HepG2 (cell line): Measurements from ENCODE around the gene FBP1. TPM values are rescaled to one million over a fixed set of nuclear protein-coding genes. Genes with fewer than 3 reads are reported as not detected.

Experiments used
- ATAC-seq: fragments of 200-7000 bp; cut with Tn5 transposase; 3 replicates; pipeline ENCODE4 v1.9.1; 2020; ENCODE audit warnings: mild to moderate bottlenecking, moderate library complexity
- BruUV-seq: library from RNA; stranded (reverse); fragments of 400-500 nt; replicated peaks from 2 replicates; lab custom pipeline; 2021; lab: Mats Ljungman, UMichigan
- CTCF ChIA-PET: fragments of 300-600 bp; formaldehyde crosslinking; extraction: SDS; loops from one replicate; lab custom pipeline; 2021; ENCODE audit warnings: low total read pairs, inconsistent platforms, low intra/inter-chr PET ratio; lab: Yijun Ruan, JAX
- POLR2A ChIA-PET: fragments of 350-600 bp; sonication (Branson Sonifier 250); formaldehyde crosslinking; loops from one replicate; lab custom pipeline; 2020; ENCODE audit warnings: antibody characterized with exemption, inconsistent platforms; lab: Yijun Ruan, JAX
- DNase-seq: peaks from one replicate; pipeline ENCODE4 v3.0.0-alpha.2; 2015; ENCODE audit warnings: low spot score
- FAIRE-seq: peaks from 3 replicates; lab custom pipeline; 2011; peaks lifted over from hg19 to GRCh38; lab: Jason Lieb, UNC
- H2AFZ ChIP-seq: one replicate; pipeline ENCODE4 v1.6.1; 2011; ENCODE audit warnings: low read length, inconsistent platforms
- H3K27ac ChIP-seq: fragments of 300-600 bp; 3 replicates; pipeline ENCODE4 v1.8.0; 2011; ENCODE audit warnings: mixed run types, mild to moderate bottlenecking, mixed read lengths, low read length, inconsistent platforms; ENCODE audit not compliant: insufficient read depth; ENCODE audit errors: extremely low read length
- H3K27me3 ChIP-seq, 2 experiments: fragments of 200-600 bp in 1 of 2; 2 replicates in 1 of 2; 3 replicates in 1 of 2; pipeline versions ENCODE4 v1.6.0 to v1.8.0; 2011; ENCODE audit warnings: low read length in 2 of 2, mild to moderate bottlenecking in 2 of 2, moderate library complexity in 2 of 2, inconsistent platforms in 1 of 2; ENCODE audit not compliant: insufficient read depth in 2 of 2, control insufficient read depth in 1 of 2
- H3K36me3 ChIP-seq, 2 experiments: fragments of 200-600 bp in 1 of 2; replicated peaks in 1 of 2; 2 replicates in 1 of 2; 3 replicates in 1 of 2; pipeline versions ENCODE4 v1.5.1 to v1.8.0; 2011; ENCODE audit warnings: low read length in 2 of 2, inconsistent platforms in 1 of 2; ENCODE audit not compliant: insufficient read depth in 2 of 2, control insufficient read depth in 1 of 2
- H3K4me1 ChIP-seq: 2 replicates; pipeline ENCODE4 v1.5.1; 2012; ENCODE audit warnings: low read length, inconsistent platforms; ENCODE audit not compliant: insufficient read depth
- H3K4me2 ChIP-seq: 2 replicates; pipeline ENCODE4 v1.6.0; 2011; ENCODE audit warnings: low read depth, low read length, inconsistent platforms
- H3K4me3 ChIP-seq, 3 experiments: fragments of 200-600 bp in 1 of 3; sonication (generic), shearing (Covaris generic) in 1 of 3; replicated peaks in 1 of 3; 2 replicates each; pipeline ENCODE4 v1.5.1; 2011 to 2016; ENCODE audit warnings: low read length in 3 of 3, inconsistent platforms in 2 of 3, low read depth in 2 of 3, mild to moderate bottlenecking in 2 of 3, control low read depth in 1 of 3, mixed read lengths in 1 of 3; ENCODE audit not compliant: insufficient read depth in 1 of 3
- H3K79me2 ChIP-seq: one replicate; pipeline ENCODE4 v1.6.1; 2011; ENCODE audit warnings: low read length, inconsistent platforms; ENCODE audit not compliant: insufficient read depth
- H3K9ac ChIP-seq: 2 replicates; pipeline ENCODE4 v1.6.0; 2011; ENCODE audit warnings: mild to moderate bottlenecking, low read depth, low read length, inconsistent platforms; ENCODE audit not compliant: insufficient read depth
- H3K9me3 ChIP-seq: 2 replicates; pipeline ENCODE4 v1.5.1; 2012; ENCODE audit warnings: mild to moderate bottlenecking, low read length
- H4K20me1 ChIP-seq: 2 replicates; pipeline ENCODE4 v1.6.0; 2011; ENCODE audit warnings: inconsistent platforms, mild to moderate bottlenecking, low read length, moderate library complexity; ENCODE audit not compliant: insufficient read depth
- ESRRA ChIP-seq: sonication (generic); formaldehyde crosslinking; IDR thresholded peaks from 2 replicates; pipeline ENCODE4 v1.5.1; 2020; ENCODE audit warnings: mild to moderate bottlenecking, low read depth, missing genetic modification reagents
- RBAK ChIP-seq: sonication (generic); formaldehyde crosslinking; IDR thresholded peaks from 2 replicates; pipeline ENCODE4 v1.5.1; 2020; ENCODE audit warnings: mild to moderate bottlenecking, missing genetic modification reagents
- SAFB2 ChIP-seq: sonication (generic); formaldehyde crosslinking; IDR thresholded peaks from 2 replicates; pipeline ENCODE4 v1.5.1; 2020; ENCODE audit warnings: missing genetic modification reagents, low read depth, mild to moderate bottlenecking, borderline replicate concordance
- SNAI1 ChIP-seq: sonication (generic); formaldehyde crosslinking; IDR thresholded peaks from 2 replicates; pipeline ENCODE4 v1.5.0; 2020; ENCODE audit warnings: mild to moderate bottlenecking, missing genetic modification reagents, borderline replicate concordance
- SP5 ChIP-seq: IDR thresholded peaks from 2 replicates; pipeline ENCODE4 v1.6.1; 2016; ENCODE audit warnings: low read depth, borderline replicate concordance
- STAG1 ChIP-seq: sonication (generic); formaldehyde crosslinking; IDR thresholded peaks from 2 replicates; pipeline ENCODE4 v1.4.0; 2020; ENCODE audit warnings: missing genetic modification reagents
- ZBTB20 ChIP-seq: sonication (generic); formaldehyde crosslinking; IDR thresholded peaks from 2 replicates; pipeline ENCODE4 v1.8.1; 2023; ENCODE audit warnings: missing genetic modification reagents, low read depth, mild to moderate bottlenecking, borderline replicate concordance
- ZFX ChIP-seq: sonication (generic); formaldehyde crosslinking; IDR thresholded peaks from 2 replicates; pipeline ENCODE4 v1.4.0; 2020; ENCODE audit warnings: mild to moderate bottlenecking, low read depth, missing genetic modification reagents, moderate library complexity
- ZNF160 ChIP-seq: sonication (generic); formaldehyde crosslinking; IDR thresholded peaks from 2 replicates; pipeline ENCODE4 v1.8.0; 2022; ENCODE audit warnings: mild to moderate bottlenecking, inconsistent platforms, missing genetic modification reagents
- ZNF256 ChIP-seq: sonication (generic); formaldehyde crosslinking; conservative IDR thresholded peaks from 2 replicates; pipeline ENCODE4 v1.4.0; 2020; ENCODE audit warnings: missing genetic modification reagents
- ZNF326 ChIP-seq: sonication (generic); formaldehyde crosslinking; IDR thresholded peaks from 2 replicates; pipeline ENCODE4 v1.4.0; 2020; ENCODE audit warnings: missing genetic modification reagents, borderline replicate concordance
- ZNF335 ChIP-seq: sonication (generic); formaldehyde crosslinking; IDR thresholded peaks from 2 replicates; pipeline ENCODE4 v1.4.0; 2020; ENCODE audit warnings: missing genetic modification reagents
- ZNF44 ChIP-seq: sonication (generic); formaldehyde crosslinking; IDR thresholded peaks from 2 replicates; pipeline ENCODE4 v1.5.1; 2020; ENCODE audit warnings: mild to moderate bottlenecking, missing genetic modification reagents
- ZNF451 ChIP-seq: sonication (generic); formaldehyde crosslinking; IDR thresholded peaks from 2 replicates; pipeline ENCODE4 v1.5.0; 2020; ENCODE audit warnings: mild to moderate bottlenecking, missing genetic modification reagents
- ZNF580 ChIP-seq: IDR thresholded peaks from 2 replicates; pipeline ENCODE4 v1.6.1; 2016; ENCODE audit warnings: low read depth, borderline replicate concordance
- ZNF605 ChIP-seq: sonication (generic); formaldehyde crosslinking; IDR thresholded peaks from 2 replicates; pipeline ENCODE4 v1.8.0; 2022; ENCODE audit warnings: mild to moderate bottlenecking, missing genetic modification reagents
- ZNF660 ChIP-seq: sonication (generic); formaldehyde crosslinking; IDR thresholded peaks from 2 replicates; pipeline ENCODE4 v1.5.1; 2020; ENCODE audit warnings: mild to moderate bottlenecking, low read depth, missing genetic modification reagents, borderline replicate concordance
- ZSCAN29 ChIP-seq: sonication (generic); formaldehyde crosslinking; conservative IDR thresholded peaks from 2 replicates; pipeline ENCODE4 v1.4.0; 2020; ENCODE audit warnings: mild to moderate bottlenecking, missing genetic modification reagents
- WGBS: methylation state at CpG from one replicate; pipeline ENCODE4 v1.1.6; 2017; ENCODE audit warnings: low lambda C conversion rate; 5-methylcytosine and 5-hydroxymethylcytosine counted together
- in situ Hi-C: cut with HindIII; loops from 2 replicates; pipeline ENCODE4 v1.10.0; 2017; ENCODE audit warnings: low pct_unique_long_range_greater_than_20kb; ENCODE audit not compliant: extremely low pct_ligation_motif_present
- intact Hi-C: fragments of 100-400 bp; cut with micrococcal nuclease; formaldehyde crosslinking; loops from one replicate; pipeline ENCODE4 v1.10.0; 2022; ENCODE audit not compliant: unreplicated experiment
- polyA plus RNA-seq, 8 experiments: library from polyadenylated mRNA; depleted of rRNA in 3 of 8; stranded (reverse) in 7 of 8; unstranded in 1 of 8; fragments of >200 nt; fragmentation: Illumina TruSeq in 4 of 8; extraction: Trizol in 4 of 8; gene quantifications; 2 replicates each; pipeline versions ENCODE4 v1.2.1 to v1.2.3, GENCODE V29; 2011 to 2016; ENCODE audit warnings: low read depth in 4 of 8, missing spikeins in 1 of 8, mixed read lengths in 1 of 8; ENCODE audit not compliant: insufficient read depth in 1 of 8
- total RNA-seq, 5 experiments: library from RNA; depleted of rRNA; stranded (reverse); fragments of >200 nt; fragmentation: Illumina TruSeq; extraction: Trizol; gene quantifications; 2 replicates each; pipeline ENCODE4 v1.2.3, GENCODE V29; 2016; ENCODE audit warnings: low read depth in 1 of 5
- TF ChIP-seq, protein P1 (sequence below): sonication (generic); formaldehyde crosslinking; conservative IDR thresholded peaks from 2 replicates; pipeline ENCODE4 v1.8.1; 2023; ENCODE audit warnings: missing genetic modification reagents
- TF ChIP-seq, protein P2 (sequence below): IDR thresholded peaks from 2 replicates; pipeline ENCODE4 v1.4.0; 2020; ENCODE audit warnings: mild to moderate bottlenecking, missing genetic modification reagents

FBP1 gene
- total and polyA plus RNA-seq, 2 of the 13 experiments (the other 11 are each of a cell fraction or from before 2014, with no cell fraction given) = 0.29 to 0.53 TPM

GRCh38 chr9:94644543-94644942 is 5.2 kb upstream of the FBP1 start (continued):
- TF ChIP-seq ZNF580 (CRISPR knock-in tag) (no peak), STAG1 (CRISPR knock-in tag) (no peak), ZNF160 (CRISPR knock-in tag) (no peak), ZBTB20 (no peak), ZNF605 (CRISPR knock-in tag) (no peak), SAFB2 (CRISPR knock-in tag) (no peak), ZNF326 (CRISPR knock-in tag) (no peak), ZNF660 (CRISPR knock-in tag) (no peak), ZSCAN29 (CRISPR knock-in tag) (no peak), ZNF256 (CRISPR knock-in tag) (no peak)
- TF ChIP-seq, protein P1, sequence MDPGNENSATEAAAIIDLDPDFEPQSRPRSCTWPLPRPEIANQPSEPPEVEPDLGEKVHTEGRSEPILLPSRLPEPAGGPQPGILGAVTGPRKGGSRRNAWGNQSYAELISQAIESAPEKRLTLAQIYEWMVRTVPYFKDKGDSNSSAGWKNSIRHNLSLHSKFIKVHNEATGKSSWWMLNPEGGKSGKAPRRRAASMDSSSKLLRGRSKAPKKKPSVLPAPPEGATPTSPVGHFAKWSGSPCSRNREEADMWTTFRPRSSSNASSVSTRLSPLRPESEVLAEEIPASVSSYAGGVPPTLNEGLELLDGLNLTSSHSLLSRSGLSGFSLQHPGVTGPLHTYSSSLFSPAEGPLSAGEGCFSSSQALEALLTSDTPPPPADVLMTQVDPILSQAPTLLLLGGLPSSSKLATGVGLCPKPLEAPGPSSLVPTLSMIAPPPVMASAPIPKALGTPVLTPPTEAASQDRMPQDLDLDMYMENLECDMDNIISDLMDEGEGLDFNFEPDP (CRISPR knock-in tag) = no peak

DNA sequence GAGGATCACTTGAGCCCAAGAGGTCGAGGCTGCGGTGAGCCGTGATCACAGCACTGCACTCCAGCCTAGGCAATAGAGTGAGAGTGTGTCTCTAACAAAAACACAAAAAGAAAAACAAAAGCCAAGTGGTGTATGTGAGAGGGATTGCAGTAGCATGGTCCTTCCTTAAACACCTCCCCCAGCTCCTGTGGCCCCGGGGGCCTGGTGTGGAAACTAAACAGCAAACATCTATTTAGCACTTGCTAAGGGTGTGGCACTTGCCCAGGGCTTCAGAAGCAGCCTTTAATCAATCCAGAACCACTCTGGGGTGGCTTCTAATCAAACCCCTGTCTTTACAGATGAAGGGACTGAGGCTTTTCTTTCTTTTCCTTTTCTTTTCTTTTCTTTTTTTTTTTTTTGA is 4.4 kb upstream of the FBP1 start:
- Histone ChIP-seq H2AFZ (no peak overlapping the region), H3K27ac (no peak overlapping the region), H4K20me1 (no peaks in the 10 kb centered on the region), H3K9me3 (no peaks in the 10 kb centered on the region), H3K4me1 (peaks cover 15% of the 10 kb centered on the region; the same call in 1 of the 2 replicates), H3K36me3 (no peaks in the 10 kb centered on the region), H3K79me2 (no peaks in the 10 kb centered on the region), H3K27me3 (peaks cover 4 to 13% of the 10 kb centered on the region in 2 experiments; a peak in 3 of 5 replicates), H3K4me2 (no peak overlapping the region), H3K4me3 (no peak overlapping the region), H3K9ac (no peak overlapping the region)
- CTCF ChIA-PET = no interaction called here
- no TSS peak for BruUV-seq
- WGBS = 57% methylated on average over 4 of the region's 4 CpGs
- FAIRE-seq (no peak), ATAC-seq (no peak), DNase-seq (no peak)
- POLR2A ChIA-PET = no interaction called here
- intact Hi-C loops (no loop called here), in situ Hi-C loops (no loop called here)
- TF ChIP-seq RBAK (CRISPR knock-in tag) (no peak), SP5 (no peak), SNAI1 (CRISPR knock-in tag) (no peak), ZNF451 (CRISPR knock-in tag) (no peak), ZFX (CRISPR knock-in tag) (no peak), ZNF44 (CRISPR knock-in tag) (no peak), ESRRA (no peak), ZNF335 (CRISPR knock-in tag) (no peak)
- TF ChIP-seq, protein P2, sequence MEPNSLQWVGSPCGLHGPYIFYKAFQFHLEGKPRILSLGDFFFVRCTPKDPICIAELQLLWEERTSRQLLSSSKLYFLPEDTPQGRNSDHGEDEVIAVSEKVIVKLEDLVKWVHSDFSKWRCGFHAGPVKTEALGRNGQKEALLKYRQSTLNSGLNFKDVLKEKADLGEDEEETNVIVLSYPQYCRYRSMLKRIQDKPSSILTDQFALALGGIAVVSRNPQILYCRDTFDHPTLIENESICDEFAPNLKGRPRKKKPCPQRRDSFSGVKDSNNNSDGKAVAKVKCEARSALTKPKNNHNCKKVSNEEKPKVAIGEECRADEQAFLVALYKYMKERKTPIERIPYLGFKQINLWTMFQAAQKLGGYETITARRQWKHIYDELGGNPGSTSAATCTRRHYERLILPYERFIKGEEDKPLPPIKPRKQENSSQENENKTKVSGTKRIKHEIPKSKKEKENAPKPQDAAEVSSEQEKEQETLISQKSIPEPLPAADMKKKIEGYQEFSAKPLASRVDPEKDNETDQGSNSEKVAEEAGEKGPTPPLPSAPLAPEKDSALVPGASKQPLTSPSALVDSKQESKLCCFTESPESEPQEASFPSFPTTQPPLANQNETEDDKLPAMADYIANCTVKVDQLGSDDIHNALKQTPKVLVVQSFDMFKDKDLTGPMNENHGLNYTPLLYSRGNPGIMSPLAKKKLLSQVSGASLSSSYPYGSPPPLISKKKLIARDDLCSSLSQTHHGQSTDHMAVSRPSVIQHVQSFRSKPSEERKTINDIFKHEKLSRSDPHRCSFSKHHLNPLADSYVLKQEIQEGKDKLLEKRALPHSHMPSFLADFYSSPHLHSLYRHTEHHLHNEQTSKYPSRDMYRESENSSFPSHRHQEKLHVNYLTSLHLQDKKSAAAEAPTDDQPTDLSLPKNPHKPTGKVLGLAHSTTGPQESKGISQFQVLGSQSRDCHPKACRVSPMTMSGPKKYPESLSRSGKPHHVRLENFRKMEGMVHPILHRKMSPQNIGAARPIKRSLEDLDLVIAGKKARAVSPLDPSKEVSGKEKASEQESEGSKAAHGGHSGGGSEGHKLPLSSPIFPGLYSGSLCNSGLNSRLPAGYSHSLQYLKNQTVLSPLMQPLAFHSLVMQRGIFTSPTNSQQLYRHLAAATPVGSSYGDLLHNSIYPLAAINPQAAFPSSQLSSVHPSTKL (CRISPR knock-in tag) = no peak
